Immature natural killer cell (primary cell): ENCODE data around the gene NUP42. TPM values are rescaled to one million over a fixed set of nuclear protein-coding genes. Genes with fewer than 3 reads are reported as not detected.
"Not testable (repeated sequence)": the region's sequence is repeated elsewhere in the genome, so short reads cannot be mapped to it uniquely, and the experiment has no call there.

Experiments used
- DNase-seq, 3 donors: peaks; one replicate each; pipeline ENCODE4 v3.0.0; 2022; ENCODE audit warnings: mixed read lengths in 1 of 3
- H3K27ac Mint-ChIP-seq, 6 donors: one replicate each; pipeline ENCODE4 v1.8.0; 2020; ENCODE audit warnings: mixed read lengths in 6 of 6, mild to moderate bottlenecking in 5 of 6, inconsistent platforms in 4 of 6, moderate library complexity in 3 of 6
- H3K27me3 Mint-ChIP-seq, 3 donors: one replicate each; pipeline ENCODE4 v1.8.0; 2020 to 2021; ENCODE audit warnings: low read depth in 3 of 3, mild to moderate bottlenecking in 3 of 3, mixed read lengths in 3 of 3, moderate library complexity in 3 of 3, inconsistent platforms in 1 of 3
- H3K36me3 Mint-ChIP-seq, 3 donors: one replicate each; pipeline ENCODE4 v1.8.0; 2020; ENCODE audit warnings: mixed read lengths in 3 of 3, inconsistent platforms in 2 of 3, mild to moderate bottlenecking in 2 of 3
- H3K4me1 Mint-ChIP-seq, 2 donors: one replicate each; pipeline ENCODE4 v1.8.0; 2020; ENCODE audit warnings: inconsistent platforms in 2 of 2, mild to moderate bottlenecking in 2 of 2, mixed read lengths in 2 of 2, moderate library complexity in 1 of 2
- H3K4me3 Mint-ChIP-seq, 5 donors: one replicate each; pipeline ENCODE4 v1.8.0; 2020; ENCODE audit warnings: mild to moderate bottlenecking in 5 of 5, mixed read lengths in 5 of 5, inconsistent platforms in 3 of 5, moderate library complexity in 3 of 5
- H3K9me3 Mint-ChIP-seq, 6 donors: one replicate each; pipeline ENCODE4 v1.8.0; 2020; ENCODE audit warnings: mild to moderate bottlenecking in 6 of 6, mixed read lengths in 6 of 6, inconsistent platforms in 4 of 6, moderate library complexity in 3 of 6
- polyA plus RNA-seq, 3 donors: library from polyadenylated mRNA; unstranded; fragments of 300-500 nt; fragmentation: Illumina TruSeq; gene quantifications; one replicate each; pipeline ENCODE4 v1.2.3, GENCODE V29; 2021

The NUP42 gene
- polyA plus RNA-seq, 3 donors from 2014 or later: 48.7 to 64.0 (median 53.5) TPM

- Mint-ChIP-seq H3K36me3 (peaks cover 14 to 26% (median 14%) of the 10 kb centered on the region in 3 donors), H3K4me1 (peaks cover 10 to 17% of the 10 kb centered on the region in 2 donors), H3K4me3 (no peak overlapping the region), H3K9me3 (no peaks in the 10 kb centered on the region), H3K27ac (no peak overlapping the region), H3K27me3 (peaks cover 0 to 4% (median 3%) of the 10 kb centered on the region in 3 donors)
- DNase-seq: no peak
Observed at GRCh38 chr7:23208316-23208715, 26.5 kb downstream of the NUP42 start.

GRCh38 chr7:23210506-23210905 is 28.7 kb downstream of the NUP42 start:
- Mint-ChIP-seq H3K27ac (no peak overlapping the region), H3K27me3 (peaks cover 0 to 3% (median under 1%) of the 10 kb centered on the region in 3 donors), H3K4me3 (no peak overlapping the region), H3K9me3 (no peaks in the 10 kb centered on the region), H3K4me1 (peaks cover 7 to 13% of the 10 kb centered on the region in 2 donors), H3K36me3 (peaks cover 1 to 6% (median 5%) of the 10 kb centered on the region in 3 donors)
- no peak for DNase-seq

- no peak overlapping the region for H3K27ac Mint-ChIP-seq
- H3K9me3 Mint-ChIP-seq: no peaks in the 10 kb centered on the region
- peaks cover 3 to 7% of the 10 kb centered on the region in 2 donors for H3K4me1 Mint-ChIP-seq
- peaks cover 0 to 2% (median 0%) of the 10 kb centered on the region in 3 donors for H3K27me3 Mint-ChIP-seq
- H3K4me3 Mint-ChIP-seq: no peak overlapping the region
- peaks cover 0 to 4% (median 2%) of the 10 kb centered on the region in 3 donors for H3K36me3 Mint-ChIP-seq
- DNase-seq: no peak
Observed at GRCh38 chr7:23211589-23211988, 29.7 kb downstream of the NUP42 start.

- Mint-ChIP-seq H3K36me3 (no peaks in the 10 kb centered on the region), H3K4me1 (peaks cover 0 to 1% of the 10 kb centered on the region in 2 donors), H3K27me3 (no peaks in the 10 kb centered on the region), H3K27ac (no peak overlapping the region), H3K4me3 (no peak overlapping the region), H3K9me3 (no peaks in the 10 kb centered on the region)
- DNase-seq: no peak
Observed at GRCh38 chr7:23212395-23212794, 30.5 kb downstream of the NUP42 start.

GRCh38 chr7:23212841-23213240 is 31.0 kb downstream of the NUP42 start:
- Mint-ChIP-seq H3K4me1 (peaks cover 0 to 1% of the 10 kb centered on the region in 2 donors), H3K27me3 (peaks cover 0 to 2% (median 0%) of the 10 kb centered on the region in 3 donors), H3K27ac (no peak overlapping the region), H3K4me3 (no peak overlapping the region), H3K36me3 (no peaks in the 10 kb centered on the region), H3K9me3 (no peaks in the 10 kb centered on the region)
- DNase-seq: no peak

- Mint-ChIP-seq H3K36me3 (no peaks in the 10 kb centered on the region), H3K4me1 (no peaks in the 10 kb centered on the region), H3K27me3 (peaks cover 0 to 3% (median 0%) of the 10 kb centered on the region in 3 donors), H3K4me3 (no peak overlapping the region), H3K9me3 (peaks cover 0 to 2% (median 0%) of the 10 kb centered on the region in 6 donors), H3K27ac (no peak overlapping the region)
- no peak for DNase-seq
Observed at GRCh38 chr7:23213755-23214154, 31.9 kb downstream of the NUP42 start.

- H3K4me1 Mint-ChIP-seq: no peaks in the 10 kb centered on the region
- H3K4me3 Mint-ChIP-seq: no peak overlapping the region
- H3K36me3 Mint-ChIP-seq: no peaks in the 10 kb centered on the region
- H3K9me3 Mint-ChIP-seq: peaks cover 0 to 2% (median 0%) of the 10 kb centered on the region in 6 donors
- H3K27ac Mint-ChIP-seq: no peak overlapping the region
- no peak for DNase-seq
- peaks cover 0 to 3% (median 1%) of the 10 kb centered on the region in 3 donors for H3K27me3 Mint-ChIP-seq
Observed at GRCh38 chr7:23214423-23214822, 32.6 kb downstream of the NUP42 start.

- Mint-ChIP-seq H3K36me3 (no peaks in the 10 kb centered on the region), H3K9me3 (peaks cover 0 to 2% (median 0%) of the 10 kb centered on the region in 6 donors), H3K4me1 (no peaks in the 10 kb centered on the region), H3K4me3 (no peak overlapping the region), H3K27me3 (peaks cover 0 to 3% (median 1%) of the 10 kb centered on the region in 3 donors), H3K27ac (no peak overlapping the region)
- no peak for DNase-seq
Observed at GRCh38 chr7:23214938-23215337, 33.1 kb downstream of the NUP42 start.

- Mint-ChIP-seq H3K4me3 (no peak overlapping the region), H3K4me1 (no peaks in the 10 kb centered on the region), H3K36me3 (no peaks in the 10 kb centered on the region), H3K27me3 (peaks cover 0 to 3% (median 1%) of the 10 kb centered on the region in 3 donors), H3K9me3 (peaks cover 0 to 2% (median 0%) of the 10 kb centered on the region in 6 donors), H3K27ac (no peak overlapping the region)
- DNase-seq: no peak
Observed at GRCh38 chr7:23216021-23216420, 34.2 kb downstream of the NUP42 start.

- Mint-ChIP-seq H3K9me3 (peaks cover 0 to 2% (median 0%) of the 10 kb centered on the region in 6 donors), H3K4me3 (no peak overlapping the region), H3K36me3 (no peaks in the 10 kb centered on the region), H3K4me1 (no peaks in the 10 kb centered on the region), H3K27me3 (peaks cover 1 to 3% (median 3%) of the 10 kb centered on the region in 3 donors), H3K27ac (no peak overlapping the region)
- DNase-seq: no peak
Observed at GRCh38 chr7:23218196-23218595, 36.3 kb downstream of the NUP42 start.

- Mint-ChIP-seq H3K4me3 (no peak overlapping the region), H3K27ac (no peak overlapping the region), H3K9me3 (peaks cover 0 to 2% (median 0%) of the 10 kb centered on the region in 6 donors), H3K27me3 (peaks cover 1 to 5% (median 4%) of the 10 kb centered on the region in 3 donors), H3K36me3 (no peaks in the 10 kb centered on the region), H3K4me1 (no peaks in the 10 kb centered on the region)
- DNase-seq: no peak
Observed at GRCh38 chr7:23220690-23221305, 39.0 kb downstream of the NUP42 start.

GRCh38 chr7:23222439-23223030 is 40.7 kb downstream of the NUP42 start:
- peaks cover 1 to 6% (median 4%) of the 10 kb centered on the region in 3 donors for H3K27me3 Mint-ChIP-seq
- DNase-seq: no peak
- no peaks in the 10 kb centered on the region for H3K36me3 Mint-ChIP-seq
- no peak overlapping the region for H3K4me3 Mint-ChIP-seq
- no peak overlapping the region for H3K27ac Mint-ChIP-seq
- peaks cover 0 to 2% (median 0%) of the 10 kb centered on the region in 6 donors for H3K9me3 Mint-ChIP-seq
- no peaks in the 10 kb centered on the region for H3K4me1 Mint-ChIP-seq

GRCh38 chr7:23224364-23224763 is 42.5 kb downstream of the NUP42 start:
- not testable (repeated sequence) for DNase-seq, H3K36me3 Mint-ChIP-seq, H3K4me3 Mint-ChIP-seq, H3K27ac Mint-ChIP-seq, H3K4me1 Mint-ChIP-seq, H3K27me3 Mint-ChIP-seq, H3K9me3 Mint-ChIP-seq

GRCh38 chr7:23226844-23227450 is 45.1 kb downstream of the NUP42 start:
- H3K4me3 Mint-ChIP-seq: no peak overlapping the region
- H3K9me3 Mint-ChIP-seq: no peaks in the 10 kb centered on the region
- H3K27me3 Mint-ChIP-seq: peaks cover 0 to 9% (median 1%) of the 10 kb centered on the region in 3 donors
- no peak for DNase-seq
- H3K36me3 Mint-ChIP-seq: no peaks in the 10 kb centered on the region
- no peaks in the 10 kb centered on the region for H3K4me1 Mint-ChIP-seq
- no peak overlapping the region for H3K27ac Mint-ChIP-seq
